Natural killer cell (primary cell): Measurements from ENCODE around the gene SERTAD3. TPM values are rescaled to one million over a fixed set of nuclear protein-coding genes. Genes with fewer than 3 reads are reported as not detected.

Source experiments
- ATAC-seq, 3 donors: fragments of 150-1000 bp in 2 of 3; fragments of 200-7000 bp in 1 of 3; cut with Tn5 transposase; 1 replicate in 1 of 3; 2 replicates in 2 of 3; pipeline ENCODE4 v1.10.0; 2021; ENCODE audit warnings: mild to moderate bottlenecking in 2 of 3, moderate library complexity in 2 of 3
- DNase-seq, 2 donors: peaks; one replicate each; pipeline versions ENCODE4 v3.0.0 to v3.0.0-alpha.2; 2013 to 2021; ENCODE audit warnings: mixed read lengths in 1 of 2
- H3K27ac ChIP-seq: one replicate; pipeline ENCODE4 v1.5.1; 2013; ENCODE audit warnings: mild to moderate bottlenecking, low read length
- H3K27me3 ChIP-seq: one replicate; pipeline ENCODE4 v1.6.1; 2013; ENCODE audit warnings: low read length; ENCODE audit not compliant: control insufficient read depth, insufficient read depth
- H3K36me3 ChIP-seq: one replicate; pipeline ENCODE4 v1.6.1; 2013; ENCODE audit warnings: low read length; ENCODE audit not compliant: control insufficient read depth, insufficient read depth
- H3K4me1 ChIP-seq: one replicate; pipeline ENCODE4 v1.6.1; 2013; ENCODE audit warnings: low read length; ENCODE audit not compliant: control insufficient read depth, insufficient read depth
- H3K4me3 ChIP-seq: one replicate; pipeline ENCODE4 v1.5.1; 2013; ENCODE audit warnings: low read length
- H3K9me3 ChIP-seq: one replicate; pipeline ENCODE4 v1.6.1; 2013; ENCODE audit warnings: low read length; ENCODE audit not compliant: control insufficient read depth, insufficient read depth
- H3K27ac Mint-ChIP-seq, 2 donors: one replicate each; pipeline ENCODE4 v1.8.0; 2022; ENCODE audit warnings: mild to moderate bottlenecking in 2 of 2, mixed read lengths in 2 of 2, moderate library complexity in 1 of 2
- H3K27me3 Mint-ChIP-seq, 2 donors: one replicate each; pipeline ENCODE4 v1.8.0; 2022; ENCODE audit warnings: low read depth in 2 of 2, mixed read lengths in 2 of 2
- H3K36me3 Mint-ChIP-seq: one replicate; pipeline ENCODE4 v1.8.0; 2022; ENCODE audit warnings: mixed read lengths
- H3K4me1 Mint-ChIP-seq, 2 donors: one replicate each; pipeline ENCODE4 v1.8.0; 2022; ENCODE audit warnings: mixed read lengths in 2 of 2
- H3K4me3 Mint-ChIP-seq: one replicate; pipeline ENCODE4 v1.8.0; 2022; ENCODE audit warnings: mild to moderate bottlenecking, moderate library complexity, mixed read lengths
- H3K9me3 Mint-ChIP-seq, 2 donors: one replicate each; pipeline ENCODE4 v1.8.0; 2022; ENCODE audit warnings: mixed read lengths in 2 of 2
- WGBS: methylation state at CpG from one replicate; pipeline ENCODE4 v1.1.7; 2013; ENCODE audit warnings: missing lambda C conversion rate; ENCODE audit not compliant: insufficient coverage; 5-methylcytosine and 5-hydroxymethylcytosine counted together
- intact Hi-C: fragments of 100-400 bp; cut with micrococcal nuclease; formaldehyde crosslinking; loops from one replicate; pipeline ENCODE4 v1.14.2; 2022
- total RNA-seq, 4 donors: library from RNA; stranded (reverse); fragments of 120-200 nt in 1 of 4; gene quantifications; one replicate each; pipeline versions ENCODE4 v1.2.3 to v1.2.4, GENCODE V29; 2013 to 2022
- TF ChIP-seq, protein P1 (sequence below): fragments of 200-600 bp; IDR thresholded peaks from one replicate; pipeline ENCODE4 v1.8.0; 2022; ENCODE audit warnings: antibody characterized with exemption

SERTAD3 gene
- total RNA-seq, 3 donors from 2014 or later (not counting 1 experiment from before 2014, with no cell fraction given), result 57.3 to 102 (median 83.3) TPM

GRCh38 chr19:40452016-40452415 is 7.9 kb upstream of the SERTAD3 start:
- no peak overlapping the region for H3K27ac ChIP-seq

GRCh38 chr19:40450664-40451063 is 6.5 kb upstream of the SERTAD3 start:
- ATAC-seq (no peak), DNase-seq (no peak)
- no peaks in the 10 kb centered on the region for H3K4me1 Mint-ChIP-seq
- Histone ChIP-seq H3K4me1 (no peaks in the 10 kb centered on the region), H3K9me3 (no peaks in the 10 kb centered on the region), H3K36me3 (no peaks in the 10 kb centered on the region), H3K27ac (no peak overlapping the region), H3K4me3 (no peak overlapping the region), H3K27me3 (no peaks in the 10 kb centered on the region)
- H3K4me3 Mint-ChIP-seq, result no peak overlapping the region
- TF ChIP-seq, protein P1, sequence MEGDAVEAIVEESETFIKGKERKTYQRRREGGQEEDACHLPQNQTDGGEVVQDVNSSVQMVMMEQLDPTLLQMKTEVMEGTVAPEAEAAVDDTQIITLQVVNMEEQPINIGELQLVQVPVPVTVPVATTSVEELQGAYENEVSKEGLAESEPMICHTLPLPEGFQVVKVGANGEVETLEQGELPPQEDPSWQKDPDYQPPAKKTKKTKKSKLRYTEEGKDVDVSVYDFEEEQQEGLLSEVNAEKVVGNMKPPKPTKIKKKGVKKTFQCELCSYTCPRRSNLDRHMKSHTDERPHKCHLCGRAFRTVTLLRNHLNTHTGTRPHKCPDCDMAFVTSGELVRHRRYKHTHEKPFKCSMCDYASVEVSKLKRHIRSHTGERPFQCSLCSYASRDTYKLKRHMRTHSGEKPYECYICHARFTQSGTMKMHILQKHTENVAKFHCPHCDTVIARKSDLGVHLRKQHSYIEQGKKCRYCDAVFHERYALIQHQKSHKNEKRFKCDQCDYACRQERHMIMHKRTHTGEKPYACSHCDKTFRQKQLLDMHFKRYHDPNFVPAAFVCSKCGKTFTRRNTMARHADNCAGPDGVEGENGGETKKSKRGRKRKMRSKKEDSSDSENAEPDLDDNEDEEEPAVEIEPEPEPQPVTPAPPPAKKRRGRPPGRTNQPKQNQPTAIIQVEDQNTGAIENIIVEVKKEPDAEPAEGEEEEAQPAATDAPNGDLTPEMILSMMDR, result no peak
- no peaks in the 10 kb centered on the region for H3K36me3 Mint-ChIP-seq
- no peaks in the 10 kb centered on the region for H3K9me3 Mint-ChIP-seq
- 96% methylated on average over 4 of the region's 4 CpGs for WGBS
- no peak overlapping the region for H3K27ac Mint-ChIP-seq
- no peaks in the 10 kb centered on the region for H3K27me3 Mint-ChIP-seq
- intact Hi-C loops, result no loop called here

More at GRCh38 chr19:40452016-40452415, 7.9 kb upstream of the SERTAD3 start:
- H3K4me1 Mint-ChIP-seq, result no peaks in the 10 kb centered on the region
- no peaks in the 10 kb centered on the region for H3K4me1 ChIP-seq
- intact Hi-C loops, result no loop called here
- no peaks in the 10 kb centered on the region for H3K27me3 Mint-ChIP-seq
- H3K36me3 Mint-ChIP-seq, result no peaks in the 10 kb centered on the region
- H3K36me3 ChIP-seq, result no peaks in the 10 kb centered on the region
- DNase-seq (no peak), ATAC-seq (no peak)
- no peaks in the 10 kb centered on the region for H3K27me3 ChIP-seq
- no peaks in the 10 kb centered on the region for H3K9me3 Mint-ChIP-seq
- H3K27ac Mint-ChIP-seq, result no peak overlapping the region
- H3K4me3 ChIP-seq, result no peak overlapping the region
- 82% methylated on average over 5 of the region's 5 CpGs for WGBS
- H3K9me3 ChIP-seq, result no peaks in the 10 kb centered on the region
- H3K4me3 Mint-ChIP-seq, result no peak overlapping the region
- TF ChIP-seq, protein P1, result no peak

DNA sequence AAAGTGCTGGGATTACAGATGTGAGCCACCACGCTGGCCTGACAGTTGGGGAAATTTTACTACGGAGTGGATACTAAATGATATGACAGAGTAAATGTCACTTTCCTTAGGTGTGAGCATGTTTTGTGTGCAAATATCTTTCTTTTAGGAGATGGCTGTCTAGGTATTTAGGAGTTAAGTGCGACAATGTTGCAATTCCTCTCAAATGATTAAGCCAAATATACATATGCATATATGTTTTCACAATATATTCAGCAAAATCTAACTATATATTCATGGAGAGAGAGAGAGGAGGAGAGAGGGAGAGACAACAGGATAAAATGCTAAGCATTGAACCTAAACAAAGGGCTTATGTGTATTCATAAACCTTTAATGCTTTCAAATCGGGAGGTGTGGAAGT is 5.4 kb upstream of the SERTAD3 start:
- Mint-ChIP-seq H3K4me3 (no peak overlapping the region), H3K27ac (no peak overlapping the region), H3K9me3 (no peaks in the 10 kb centered on the region), H3K27me3 (no peaks in the 10 kb centered on the region), H3K36me3 (no peaks in the 10 kb centered on the region), H3K4me1 (peaks cover 7% of the 10 kb centered on the region in 2 donors)
- 98% methylated on average over 3 of the region's 4 CpGs for WGBS
- no peak overlapping the region for H3K27ac ChIP-seq
- no peak overlapping the region for H3K4me3 ChIP-seq
- TF ChIP-seq, protein P1, result no peak
- peaks cover 6% of the 10 kb centered on the region for H3K4me1 ChIP-seq
- H3K9me3 ChIP-seq, result no peaks in the 10 kb centered on the region
- H3K27me3 ChIP-seq, result no peaks in the 10 kb centered on the region
- intact Hi-C loops, result no loop called here
- DNase-seq, result no peak
- ATAC-seq, result no peak
- H3K36me3 ChIP-seq, result no peaks in the 10 kb centered on the region

DNA sequence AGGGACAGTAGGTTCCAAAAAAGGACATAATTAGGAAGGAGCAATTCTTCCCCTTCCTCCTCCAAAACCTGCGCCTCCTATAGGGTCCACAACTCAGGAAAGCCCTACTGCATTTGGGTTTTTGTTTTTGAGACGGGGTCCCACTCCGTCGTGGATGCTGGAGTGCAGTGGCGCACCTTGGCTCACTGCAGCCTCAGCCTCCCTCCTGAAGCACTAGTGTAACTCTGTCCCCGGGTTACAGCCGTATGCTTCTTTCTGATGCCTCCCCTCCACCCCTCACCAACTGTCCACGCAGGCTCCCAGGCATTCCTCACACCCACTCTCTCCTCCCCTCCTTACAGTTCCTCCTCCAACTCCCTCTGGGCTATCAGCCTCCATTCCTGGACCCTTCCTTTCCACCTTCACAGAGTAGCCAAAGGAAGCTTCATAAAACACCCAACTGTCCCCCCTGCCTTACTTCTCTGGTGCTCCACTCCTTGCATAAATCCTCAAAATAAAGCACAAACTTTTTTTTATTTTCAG is 2.2 kb upstream of the SERTAD3 start:
- Histone ChIP-seq H3K4me3 (no peak overlapping the region), H3K36me3 (peaks cover 7% of the 10 kb centered on the region), H3K27me3 (no peaks in the 10 kb centered on the region), H3K27ac (no peak overlapping the region), H3K4me1 (peaks cover 13% of the 10 kb centered on the region), H3K9me3 (no peaks in the 10 kb centered on the region)
- TF ChIP-seq, protein P1, result no peak
- Mint-ChIP-seq H3K9me3 (no peaks in the 10 kb centered on the region), H3K27me3 (no peaks in the 10 kb centered on the region), H3K36me3 (no peaks in the 10 kb centered on the region), H3K4me1 (peaks cover 25 to 29% of the 10 kb centered on the region in 2 donors), H3K4me3 (peak overlapping the region; percentile 35), H3K27ac (peak overlapping the region; percentile 31 to 68)
- ATAC-seq (no peak), DNase-seq (no peak)
- intact Hi-C loops, result no loop called here
- WGBS, result 96% methylated on average over 8 of the region's 8 CpGs
